Measurements from ENCODE around the gene PLEKHD1.

DNA sequence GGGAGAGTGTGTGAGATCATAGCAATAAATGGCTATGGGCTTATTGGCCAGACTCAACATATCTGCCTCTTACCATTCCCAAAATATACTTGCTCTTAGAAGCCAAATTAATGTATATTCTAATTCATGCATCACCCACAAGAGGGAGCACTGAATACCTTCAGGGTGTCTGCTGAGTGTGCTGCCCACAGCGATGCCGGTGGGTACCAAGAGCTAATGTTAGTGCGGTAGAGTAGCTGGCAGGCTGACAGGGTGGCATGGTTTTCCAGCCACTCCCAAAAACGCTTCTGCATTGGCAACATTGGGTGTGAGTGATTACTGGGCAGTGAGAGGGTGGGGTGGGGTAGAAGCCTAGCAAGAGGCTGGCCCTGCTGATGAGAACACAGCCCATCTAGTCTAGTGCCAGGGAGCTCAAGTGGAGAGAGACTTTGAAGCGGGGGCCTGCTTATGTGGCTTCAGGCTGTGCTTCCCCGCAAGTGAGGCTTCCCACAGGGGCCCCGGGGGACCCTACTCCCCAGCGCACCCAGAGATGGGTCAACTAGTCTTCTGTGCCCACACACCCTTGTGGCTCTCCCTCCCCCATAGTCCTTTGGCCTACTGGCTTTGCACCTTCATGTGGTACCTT lies 9.2 kb upstream of the PLEKHD1 start:
- TF ChIP-seq, protein P1, sequence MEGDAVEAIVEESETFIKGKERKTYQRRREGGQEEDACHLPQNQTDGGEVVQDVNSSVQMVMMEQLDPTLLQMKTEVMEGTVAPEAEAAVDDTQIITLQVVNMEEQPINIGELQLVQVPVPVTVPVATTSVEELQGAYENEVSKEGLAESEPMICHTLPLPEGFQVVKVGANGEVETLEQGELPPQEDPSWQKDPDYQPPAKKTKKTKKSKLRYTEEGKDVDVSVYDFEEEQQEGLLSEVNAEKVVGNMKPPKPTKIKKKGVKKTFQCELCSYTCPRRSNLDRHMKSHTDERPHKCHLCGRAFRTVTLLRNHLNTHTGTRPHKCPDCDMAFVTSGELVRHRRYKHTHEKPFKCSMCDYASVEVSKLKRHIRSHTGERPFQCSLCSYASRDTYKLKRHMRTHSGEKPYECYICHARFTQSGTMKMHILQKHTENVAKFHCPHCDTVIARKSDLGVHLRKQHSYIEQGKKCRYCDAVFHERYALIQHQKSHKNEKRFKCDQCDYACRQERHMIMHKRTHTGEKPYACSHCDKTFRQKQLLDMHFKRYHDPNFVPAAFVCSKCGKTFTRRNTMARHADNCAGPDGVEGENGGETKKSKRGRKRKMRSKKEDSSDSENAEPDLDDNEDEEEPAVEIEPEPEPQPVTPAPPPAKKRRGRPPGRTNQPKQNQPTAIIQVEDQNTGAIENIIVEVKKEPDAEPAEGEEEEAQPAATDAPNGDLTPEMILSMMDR (IDR thresholded peaks at IDR 0.05) = peak in 4 of 6 experiments; percentile 6 to 50 (median 22)
- TF ChIP-seq POLR2A (IDR thresholded peaks at IDR 0.05) = no peak

Data from esophagus squamous epithelium (tissue), 4 donors.